Ascending aorta (tissue), 2 donors: Measurements from ENCODE around the gene ARAP2. TPM values are rescaled to one million over a fixed set of nuclear protein-coding genes. Genes with fewer than 3 reads are reported as not detected.

ENCODE experiments used
- DNase-seq, 2 donors: peaks; one replicate each; pipeline ENCODE4 v3.0.0-alpha.2; 2019; ENCODE audit warnings: low spot score in 2 of 2
- H3K27ac ChIP-seq, 2 donors: fragments of 200-600 bp; sonication (generic); one replicate each; pipeline ENCODE4 v1.5.1; 2016 to 2017; ENCODE audit warnings: mild to moderate bottlenecking in 1 of 2
- H3K27me3 ChIP-seq: fragments of 200-600 bp; sonication (generic); one replicate; pipeline ENCODE4 v1.5.1; 2017
- H3K36me3 ChIP-seq, 2 donors: fragments of 200-600 bp; sonication (generic); one replicate each; pipeline ENCODE4 v1.5.1; 2016
- H3K4me1 ChIP-seq, 2 donors: fragments of 200-600 bp; sonication (generic); one replicate each; pipeline ENCODE4 v1.5.1; 2016 to 2017; ENCODE audit warnings: mild to moderate bottlenecking in 1 of 2
- H3K4me3 ChIP-seq, 2 donors: fragments of 200-600 bp; sonication (generic); one replicate each; pipeline ENCODE4 v1.5.1; 2016 to 2017; ENCODE audit warnings: mild to moderate bottlenecking in 1 of 2
- H3K9me3 ChIP-seq, 2 donors: fragments of 200-600 bp; sonication (generic); one replicate each; pipeline ENCODE4 v1.5.1; 2016
- intact Hi-C: fragments of 100-400 bp; cut with DNase I; formaldehyde crosslinking; loops from one replicate; pipeline ENCODE4 v1.15.1; 2023
- total RNA-seq: library from RNA; depleted of rRNA; stranded (reverse); fragments of >200 nt; gene quantifications from one replicate; pipeline ENCODE4 v1.1.0, GENCODE V29; 2016
- TF ChIP-seq, protein P1 (sequence below), 3 experiments: fragments of 200-600 bp in 2 of 3; fragments of 450-650 bp in 1 of 3; sonication (generic) in 2 of 3; IDR thresholded peaks; one replicate each; pipeline ENCODE4 v1.5.1; 2016 to 2019; ENCODE audit warnings: antibody characterized with exemption in 3 of 3, mild to moderate bottlenecking in 1 of 3, moderate library complexity in 1 of 3

ARAP2 gene
- total RNA-seq, 1 donor from 2014 or later: 12.2 TPM

DNA sequence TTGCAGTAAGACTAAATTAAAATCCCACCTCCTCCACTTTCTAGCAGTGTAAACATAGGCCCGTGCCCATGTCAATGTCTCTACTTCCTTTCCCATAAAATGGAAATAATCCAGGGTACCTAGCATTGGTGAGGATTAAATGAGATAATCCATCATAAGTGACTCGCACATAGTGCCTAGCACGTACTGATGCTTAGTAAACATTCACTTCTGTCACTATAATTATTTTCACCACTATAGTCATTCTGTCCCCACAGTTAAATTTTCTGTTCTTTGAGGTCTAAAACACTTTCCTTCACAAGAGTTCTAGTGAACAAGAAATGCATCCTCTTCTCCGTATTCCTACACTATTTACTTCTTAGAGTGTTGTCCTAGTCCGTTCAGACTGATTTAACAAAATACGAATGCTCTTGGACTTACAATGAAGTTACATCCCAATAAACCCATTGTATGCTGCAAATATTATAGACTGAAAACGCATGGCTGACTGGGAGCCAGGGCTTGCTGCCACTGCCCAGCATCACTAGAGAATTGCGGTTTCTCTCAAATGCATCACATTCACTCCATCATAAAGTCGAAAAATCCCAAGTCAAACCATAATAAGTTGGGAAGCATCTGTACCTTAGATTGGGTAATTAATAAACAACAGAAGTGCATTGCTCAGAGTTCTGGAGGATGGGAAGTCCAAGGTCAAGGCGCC lies 10.6 kb downstream of the ARAP2 start:
- intact Hi-C loops: no loop called here
- Histone ChIP-seq H3K9me3 (no peaks in the 10 kb centered on the region), H3K4me3 (no peak overlapping the region), H3K4me1 (no peaks in the 10 kb centered on the region), H3K27me3 (no peaks in the 10 kb centered on the region), H3K27ac (no peak overlapping the region), H3K36me3 (no peaks in the 10 kb centered on the region)
- TF ChIP-seq, protein P1, sequence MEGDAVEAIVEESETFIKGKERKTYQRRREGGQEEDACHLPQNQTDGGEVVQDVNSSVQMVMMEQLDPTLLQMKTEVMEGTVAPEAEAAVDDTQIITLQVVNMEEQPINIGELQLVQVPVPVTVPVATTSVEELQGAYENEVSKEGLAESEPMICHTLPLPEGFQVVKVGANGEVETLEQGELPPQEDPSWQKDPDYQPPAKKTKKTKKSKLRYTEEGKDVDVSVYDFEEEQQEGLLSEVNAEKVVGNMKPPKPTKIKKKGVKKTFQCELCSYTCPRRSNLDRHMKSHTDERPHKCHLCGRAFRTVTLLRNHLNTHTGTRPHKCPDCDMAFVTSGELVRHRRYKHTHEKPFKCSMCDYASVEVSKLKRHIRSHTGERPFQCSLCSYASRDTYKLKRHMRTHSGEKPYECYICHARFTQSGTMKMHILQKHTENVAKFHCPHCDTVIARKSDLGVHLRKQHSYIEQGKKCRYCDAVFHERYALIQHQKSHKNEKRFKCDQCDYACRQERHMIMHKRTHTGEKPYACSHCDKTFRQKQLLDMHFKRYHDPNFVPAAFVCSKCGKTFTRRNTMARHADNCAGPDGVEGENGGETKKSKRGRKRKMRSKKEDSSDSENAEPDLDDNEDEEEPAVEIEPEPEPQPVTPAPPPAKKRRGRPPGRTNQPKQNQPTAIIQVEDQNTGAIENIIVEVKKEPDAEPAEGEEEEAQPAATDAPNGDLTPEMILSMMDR (IDR thresholded peaks at IDR 0.05): no peak
- DNase-seq: no peak

DNA sequence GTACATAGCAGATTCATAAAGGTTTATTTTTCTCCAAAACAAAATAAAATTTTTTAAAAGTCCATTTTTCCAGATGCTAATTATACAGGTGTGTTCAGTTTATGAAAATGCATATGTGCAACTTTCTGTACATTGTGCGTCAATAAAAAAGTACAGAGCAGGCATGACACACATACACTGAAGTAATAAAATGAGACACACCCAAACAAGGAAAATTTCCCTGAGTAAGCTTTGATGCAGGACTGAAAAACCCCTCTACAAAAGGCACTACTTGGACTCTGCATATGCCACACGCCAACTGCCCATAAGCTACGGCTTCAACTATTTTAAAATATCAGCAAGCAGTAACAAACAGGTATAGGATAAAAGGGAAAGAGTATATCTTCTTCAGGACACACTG lies 13.8 kb downstream of the ARAP2 start:
- no peak for DNase-seq
- TF ChIP-seq, protein P1 (IDR thresholded peaks at IDR 0.05): no peak
- intact Hi-C loops: no loop called here
- H3K4me1 ChIP-seq: no peaks in the 10 kb centered on the region
- H3K9me3 ChIP-seq: no peaks in the 10 kb centered on the region
- H3K27me3 ChIP-seq: no peaks in the 10 kb centered on the region
- H3K27ac ChIP-seq: no peak overlapping the region
- H3K4me3 ChIP-seq: no peak overlapping the region
- no peaks in the 10 kb centered on the region for H3K36me3 ChIP-seq

DNA sequence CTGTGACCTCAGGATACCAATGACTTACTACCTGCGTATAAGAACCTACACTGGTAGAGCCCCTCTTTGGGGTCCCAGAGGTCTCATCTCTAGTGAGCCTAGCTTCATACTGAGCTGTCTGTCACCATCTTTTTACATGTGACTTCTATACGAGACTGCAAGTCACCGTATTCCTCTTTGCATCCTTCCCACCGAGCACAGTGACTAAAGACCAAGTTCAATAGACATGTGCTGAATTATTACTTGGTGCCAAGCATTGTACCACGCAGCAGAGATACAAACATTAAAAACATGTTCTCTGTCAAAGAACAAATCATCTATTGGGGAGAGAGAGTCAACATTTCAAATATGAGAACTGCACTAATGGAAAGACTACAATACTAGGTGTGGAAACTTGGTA lies 16.4 kb downstream of the ARAP2 start:
- intact Hi-C loops: no loop called here

DNA sequence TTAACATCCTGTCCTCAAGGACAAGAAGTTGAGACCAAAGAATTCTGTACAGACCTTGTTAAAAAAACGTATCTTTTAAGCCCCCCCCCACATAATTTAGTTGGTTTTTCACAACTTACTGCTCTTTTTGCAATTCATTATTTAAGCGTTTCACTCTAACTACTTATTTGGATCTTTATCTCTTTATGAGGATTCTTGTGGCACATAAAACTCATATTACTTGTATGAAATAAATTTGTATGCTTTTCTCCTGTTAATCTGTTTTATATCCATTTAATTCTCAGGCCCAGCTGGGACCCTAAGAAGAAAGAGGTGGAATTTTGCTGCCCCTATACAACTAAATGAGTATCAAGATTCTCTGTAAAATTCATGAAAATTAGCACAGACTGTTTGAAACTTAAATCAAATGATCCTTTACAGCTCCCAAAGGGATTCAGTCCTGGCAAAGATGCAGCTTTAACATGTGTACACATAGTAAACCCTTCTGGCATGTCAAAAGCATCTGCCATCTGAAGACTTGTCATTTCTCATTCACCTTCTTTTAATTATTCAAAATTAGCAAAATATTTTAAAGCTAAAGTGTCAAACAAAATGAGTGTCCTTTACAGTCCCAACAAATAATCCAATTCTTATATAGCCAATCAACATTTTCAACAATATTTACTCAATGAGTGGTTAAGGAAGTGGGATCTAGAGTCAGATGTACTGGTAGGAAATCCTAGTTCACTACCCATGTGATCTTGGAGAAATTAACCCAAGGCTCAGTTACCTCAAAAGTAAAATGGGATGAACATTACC lies 17.7 kb downstream of the ARAP2 start:
- Histone ChIP-seq H3K4me1 (no peaks in the 10 kb centered on the region), H3K4me3 (no peak overlapping the region), H3K27me3 (no peaks in the 10 kb centered on the region), H3K27ac (no peak overlapping the region), H3K36me3 (no peaks in the 10 kb centered on the region), H3K9me3 (no peaks in the 10 kb centered on the region)
- TF ChIP-seq, protein P1 (IDR thresholded peaks at IDR 0.05): no peak
- intact Hi-C loops: no loop called here
- no peak for DNase-seq

More for the DNA sequence above, 16.4 kb downstream of the ARAP2 start:
- TF ChIP-seq, protein P1 (IDR thresholded peaks at IDR 0.05): no peak
- no peak for DNase-seq
- H3K9me3 ChIP-seq: no peaks in the 10 kb centered on the region
- H3K36me3 ChIP-seq: no peaks in the 10 kb centered on the region
- H3K4me3 ChIP-seq: no peak overlapping the region
- no peaks in the 10 kb centered on the region for H3K4me1 ChIP-seq
- H3K27ac ChIP-seq: no peak overlapping the region
- no peaks in the 10 kb centered on the region for H3K27me3 ChIP-seq

DNA sequence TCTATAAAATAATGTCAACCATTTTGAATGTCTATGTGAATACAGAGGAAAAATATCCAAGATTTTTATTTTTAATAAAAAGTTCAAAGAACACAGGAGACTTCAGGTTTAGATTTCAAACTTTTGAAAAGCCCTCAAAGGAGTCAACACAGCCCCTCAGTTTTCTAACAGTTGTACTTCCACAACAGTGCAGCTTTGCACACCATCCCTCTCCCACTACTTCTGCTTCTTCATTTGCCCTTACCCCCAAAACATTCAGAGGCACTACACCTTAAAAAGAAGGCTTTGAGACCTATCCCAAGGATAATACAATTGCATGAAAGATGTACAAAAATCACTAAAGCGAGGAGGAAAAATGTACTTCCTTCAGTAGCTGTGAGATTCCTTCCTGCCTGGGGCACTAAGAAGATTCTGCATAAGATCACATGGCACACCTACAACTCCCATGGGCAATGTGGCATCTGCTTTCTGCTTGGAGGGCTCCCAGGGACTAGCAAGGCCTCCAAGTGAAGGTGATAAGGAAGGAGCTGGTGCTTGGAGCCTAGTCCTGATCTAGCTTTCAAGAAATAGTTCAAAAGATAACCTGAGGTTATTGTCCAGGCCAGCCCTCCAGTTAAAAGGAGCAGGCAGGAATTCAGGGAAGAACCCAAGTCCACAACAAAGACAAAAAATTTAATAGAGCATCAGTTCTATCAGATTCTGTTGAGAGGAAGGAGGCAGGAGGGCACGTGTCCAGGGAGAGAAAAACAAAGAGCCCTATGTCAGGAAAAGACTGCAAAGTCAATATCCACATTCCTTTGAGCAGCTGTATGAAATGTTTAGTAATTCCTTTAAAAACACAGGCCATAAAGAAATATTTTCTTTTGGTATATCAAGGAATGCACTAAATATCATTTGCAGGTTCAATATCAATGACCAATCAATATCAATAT lies 19.1 kb downstream of the ARAP2 start:
- Histone ChIP-seq H3K27me3 (no peaks in the 10 kb centered on the region), H3K4me3 (no peak overlapping the region), H3K4me1 (no peaks in the 10 kb centered on the region), H3K27ac (no peak overlapping the region), H3K36me3 (no peaks in the 10 kb centered on the region), H3K9me3 (no peaks in the 10 kb centered on the region)
- TF ChIP-seq, protein P1 (IDR thresholded peaks at IDR 0.05): no peak
- DNase-seq: no peak
- intact Hi-C loops: no loop called here
